HG02943 (cell line): Measurements from ENCODE around the gene CYP2F1.
"Not testable (repeated sequence)": the region's sequence is repeated elsewhere in the genome, so short reads cannot be mapped to it uniquely, and the experiment has no call there.

Experiments
- ATAC-seq: cut with Tn5 transposase; IDR thresholded peaks from one replicate; pipeline ENCODE4 v1.9.1; 2021; ENCODE audit warnings: mild to moderate bottlenecking, low read depth, moderate library complexity; ENCODE audit not compliant: unreplicated experiment

Gene CYP2F1, protein sequence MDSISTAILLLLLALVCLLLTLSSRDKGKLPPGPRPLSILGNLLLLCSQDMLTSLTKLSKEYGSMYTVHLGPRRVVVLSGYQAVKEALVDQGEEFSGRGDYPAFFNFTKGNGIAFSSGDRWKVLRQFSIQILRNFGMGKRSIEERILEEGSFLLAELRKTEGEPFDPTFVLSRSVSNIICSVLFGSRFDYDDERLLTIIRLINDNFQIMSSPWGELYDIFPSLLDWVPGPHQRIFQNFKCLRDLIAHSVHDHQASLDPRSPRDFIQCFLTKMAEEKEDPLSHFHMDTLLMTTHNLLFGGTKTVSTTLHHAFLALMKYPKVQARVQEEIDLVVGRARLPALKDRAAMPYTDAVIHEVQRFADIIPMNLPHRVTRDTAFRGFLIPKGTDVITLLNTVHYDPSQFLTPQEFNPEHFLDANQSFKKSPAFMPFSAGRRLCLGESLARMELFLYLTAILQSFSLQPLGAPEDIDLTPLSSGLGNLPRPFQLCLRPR

DNA sequence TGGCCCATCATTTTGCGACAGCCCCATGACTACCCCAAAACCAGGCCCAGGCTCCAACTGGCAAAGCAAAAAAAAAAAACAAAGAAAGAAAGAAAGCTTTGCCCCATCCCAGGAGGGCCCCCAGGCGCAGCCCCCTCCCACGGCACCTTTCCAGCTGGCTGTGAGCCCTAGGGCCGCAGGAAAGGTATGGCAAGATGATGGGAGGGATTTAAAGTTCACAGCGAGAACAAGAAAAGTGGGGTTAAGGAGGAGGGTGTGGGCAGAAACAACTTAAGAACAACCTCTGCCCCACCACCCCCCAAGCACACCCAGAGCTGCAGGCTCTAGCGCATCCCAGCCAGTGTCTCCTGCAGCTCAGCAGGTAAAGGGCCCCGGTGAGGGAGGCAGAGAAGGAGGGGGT is at the start of gene CYP2F1:
Gene CYP2F1 (plus strand): TSS at position 301 of the 400 bp plus-strand sequence. CDS start 1,757 bp downstream, outside the sequence.
- ATAC-seq, result no peak

DNA sequence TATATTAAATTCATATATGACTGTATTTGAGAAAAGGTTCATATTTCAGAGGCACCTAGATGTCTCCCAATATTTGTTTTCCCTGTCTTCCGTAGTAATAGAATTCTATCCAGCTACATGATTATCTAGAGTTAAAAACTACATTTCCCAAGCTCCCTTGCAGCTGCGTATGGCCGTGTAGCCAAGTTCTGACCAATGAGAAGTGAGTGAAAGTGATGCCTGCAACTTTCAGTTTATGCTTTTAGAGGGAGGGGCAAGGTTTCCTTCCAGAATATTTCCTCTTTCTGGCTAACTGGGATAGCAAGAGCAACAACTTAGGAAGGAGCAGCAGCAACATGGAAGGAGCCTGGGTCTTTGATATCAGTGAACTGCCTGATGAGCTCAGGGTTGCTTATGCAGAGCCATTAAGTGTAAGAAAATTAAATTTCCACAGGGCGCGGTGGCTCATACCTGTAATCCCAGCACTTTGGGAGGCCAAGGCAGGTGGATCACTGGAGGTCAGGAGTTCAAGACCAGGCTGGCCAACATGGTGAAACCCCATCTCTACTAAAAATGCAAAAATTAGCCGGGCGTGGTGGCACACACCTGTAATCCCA is 49.2 kb upstream of the CYP2F1 start:
- no peak for ATAC-seq

DNA sequence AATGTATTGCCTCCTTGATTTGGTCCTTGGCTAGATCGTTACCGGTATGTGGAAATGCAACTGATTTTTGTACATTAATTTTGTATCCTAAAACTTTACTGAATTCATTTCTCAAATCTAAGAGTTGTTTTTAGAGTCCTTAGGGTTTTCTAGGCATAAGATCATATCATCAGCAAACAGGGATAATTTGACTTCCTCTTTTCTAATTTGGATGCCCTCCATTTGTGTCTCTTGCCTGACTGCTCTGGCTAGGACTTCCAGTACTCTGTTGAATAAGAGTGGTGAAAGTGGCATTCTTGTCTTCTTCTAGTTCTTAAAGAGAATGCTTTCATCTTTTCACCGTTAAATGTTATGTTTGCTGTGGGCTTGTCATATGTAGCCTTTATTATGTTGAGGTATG is 37.9 kb upstream of the CYP2F1 start:
- no peak for ATAC-seq

DNA sequence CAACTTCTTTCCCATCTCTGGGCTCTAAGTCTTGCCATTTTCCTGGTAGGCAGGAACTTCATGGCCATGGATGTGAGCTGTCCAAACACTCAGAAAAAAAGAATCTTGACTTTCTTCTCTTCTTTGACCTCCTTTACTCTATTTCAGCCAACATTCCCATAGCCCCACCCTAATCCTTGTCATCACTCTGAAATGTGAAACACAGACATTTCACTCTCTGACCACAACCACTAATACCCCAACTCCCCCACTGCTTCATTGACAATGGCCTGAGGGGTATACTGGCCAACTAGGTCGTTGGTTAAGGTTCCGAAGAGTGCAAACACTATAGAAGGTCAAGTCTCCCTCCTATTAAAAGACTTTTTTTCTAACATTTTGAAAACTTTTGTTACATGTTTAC is 30.7 kb upstream of the CYP2F1 start:
- ATAC-seq, result no peak

DNA sequence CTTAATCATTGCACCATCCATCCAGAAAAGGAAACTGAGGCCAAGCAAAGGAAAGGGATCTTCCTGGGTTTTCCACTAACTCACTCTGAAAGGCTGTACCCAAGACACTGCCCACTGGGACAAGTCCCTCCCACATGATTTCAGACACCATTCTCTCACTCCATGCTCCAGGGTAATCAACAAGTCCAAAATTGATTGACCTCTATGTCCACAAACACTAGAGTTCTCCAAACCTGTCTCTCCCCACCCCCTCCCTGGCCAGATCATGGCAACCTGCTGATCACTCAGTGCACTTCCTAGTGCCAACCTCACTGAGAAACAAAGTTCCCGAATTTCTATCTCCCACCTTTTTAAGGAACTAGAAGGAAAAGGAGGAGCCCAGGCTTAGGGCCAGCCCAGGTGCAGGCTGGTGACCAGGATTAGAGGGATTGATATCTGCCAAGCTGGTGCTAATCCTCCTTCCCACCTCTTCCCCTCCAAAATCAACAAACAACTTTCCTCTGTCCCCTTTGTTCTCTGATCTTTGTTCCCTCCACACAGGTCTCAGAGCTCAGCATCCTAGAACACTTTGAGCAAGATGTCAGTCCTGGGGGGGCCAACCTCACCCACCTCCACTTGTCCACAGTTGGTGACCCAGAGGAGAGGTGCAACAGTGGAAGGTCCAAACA is 28.4 kb upstream of the CYP2F1 start:
- no peak for ATAC-seq

DNA sequence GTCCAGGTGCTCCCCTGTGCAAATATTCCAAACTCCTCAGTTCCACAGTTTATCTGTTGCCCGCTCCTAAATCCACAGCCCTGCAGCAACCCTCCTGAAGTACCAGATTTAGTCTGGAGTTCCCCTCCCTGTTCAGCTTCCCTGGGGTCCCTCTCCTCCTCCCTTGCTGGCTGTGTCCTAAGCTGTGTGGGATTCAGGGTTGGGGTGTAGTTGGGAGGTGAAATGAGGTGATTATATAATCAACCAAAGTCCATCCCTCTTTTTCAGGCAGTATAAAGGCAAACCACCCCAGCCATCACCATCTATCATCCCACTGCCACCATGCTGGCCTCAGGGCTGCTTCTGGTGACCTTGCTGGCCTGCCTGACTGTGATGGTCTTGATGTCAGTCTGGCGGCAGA is 26.1 kb upstream of the CYP2F1 start, which contains the start of gene CYP2A13:
Gene CYP2A13 (plus strand): TSS at position 301 of the 400 bp plus-strand sequence. CDS start 21 bp downstream, at position 322.
- no peak for ATAC-seq

DNA sequence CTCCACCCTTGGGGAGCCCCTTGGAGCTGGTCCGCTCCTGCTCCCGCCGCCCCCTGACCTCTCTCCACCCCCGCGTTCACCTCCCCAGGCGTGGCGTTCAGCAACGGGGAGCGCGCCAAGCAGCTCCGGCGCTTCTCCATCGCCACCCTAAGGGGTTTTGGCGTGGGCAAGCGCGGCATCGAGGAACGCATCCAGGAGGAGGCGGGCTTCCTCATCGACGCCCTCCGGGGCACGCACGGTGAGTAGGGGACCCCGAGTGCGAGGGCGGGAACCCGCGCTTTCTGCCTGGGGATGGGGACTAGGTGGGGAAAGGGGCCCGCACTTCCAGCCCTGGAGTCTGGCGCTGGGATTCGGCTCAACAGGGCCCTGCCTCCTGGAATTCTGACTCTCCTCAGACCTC is 24.3 kb upstream of the CYP2F1 start:
- ATAC-seq, result no peak

DNA sequence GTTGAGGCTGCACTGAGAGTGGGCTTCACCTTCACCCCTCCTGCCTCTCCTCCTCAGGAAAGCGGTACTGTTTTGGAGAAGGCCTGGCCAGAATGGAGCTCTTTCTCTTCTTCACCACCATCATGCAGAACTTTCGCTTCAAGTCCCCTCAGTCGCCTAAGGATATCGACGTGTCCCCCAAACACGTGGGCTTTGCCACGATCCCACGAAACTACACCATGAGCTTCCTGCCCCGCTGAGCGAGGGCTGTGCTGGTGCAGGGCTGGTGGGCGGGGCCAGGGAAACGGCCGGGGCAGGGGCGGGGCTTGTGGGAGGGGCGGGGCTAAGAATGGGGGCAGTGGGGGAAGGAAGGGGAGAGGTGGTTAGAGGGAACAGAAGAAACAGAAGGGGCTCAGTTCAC is 18.5 kb upstream of the CYP2F1 start:
- ATAC-seq, result no peak

DNA sequence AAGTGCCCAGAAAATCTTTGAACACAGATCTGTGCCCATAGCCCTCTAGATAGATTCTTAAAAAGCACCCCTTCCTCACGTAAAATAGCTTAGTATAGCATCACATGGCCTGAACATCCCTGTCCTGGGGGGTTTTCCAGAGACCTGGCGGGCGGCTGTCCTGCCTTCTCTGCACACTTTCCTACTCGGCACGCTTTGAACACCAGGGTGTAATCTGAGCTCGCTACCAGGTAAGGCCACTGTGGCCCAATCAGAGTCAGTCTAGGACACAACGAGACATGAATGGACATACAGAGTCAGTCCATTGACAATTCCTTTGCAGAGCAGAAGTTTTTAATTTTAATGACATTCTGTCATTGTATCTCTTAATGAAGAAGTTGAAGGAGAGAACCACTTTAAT is 17.9 kb upstream of the CYP2F1 start:
- no peak for ATAC-seq

DNA sequence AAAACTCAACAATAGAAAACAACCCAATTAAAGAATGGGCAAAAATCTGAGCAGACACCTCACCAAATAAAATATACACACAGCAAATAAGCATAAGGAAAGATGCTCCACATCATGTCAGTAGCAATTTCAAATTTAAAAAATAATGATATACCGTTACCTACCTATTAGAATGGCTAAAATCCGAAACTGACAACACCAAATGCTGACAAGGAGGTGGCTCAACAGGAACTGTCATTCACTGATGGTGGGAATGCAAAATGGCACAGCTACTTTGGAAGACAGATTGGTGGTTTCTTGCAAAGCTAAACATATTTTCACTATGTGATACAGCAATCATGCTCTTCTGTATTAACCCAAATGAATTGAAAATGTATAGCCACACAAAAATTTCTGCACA is 16.9 kb upstream of the CYP2F1 start:
- ATAC-seq, result no peak

DNA sequence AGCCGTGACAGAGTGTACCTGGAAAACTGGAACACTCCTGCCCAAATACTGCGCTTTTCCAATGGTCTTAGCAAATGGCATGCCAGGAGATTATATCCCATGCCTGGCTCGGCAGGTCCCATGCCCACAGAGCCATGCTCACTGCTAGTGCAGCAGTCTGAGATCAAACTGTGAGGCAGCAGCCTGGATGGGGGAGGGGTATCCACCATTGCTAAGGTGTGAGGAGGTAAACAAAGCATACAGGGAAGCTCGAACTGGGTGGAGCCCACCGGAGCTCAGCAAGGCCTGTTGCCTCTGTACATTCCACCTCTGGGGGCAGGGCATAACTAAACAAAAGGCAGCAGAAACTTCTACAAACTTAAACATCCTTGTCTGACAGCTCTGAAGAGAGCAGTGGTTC is 15.5 kb upstream of the CYP2F1 start:
- no peak for ATAC-seq

DNA sequence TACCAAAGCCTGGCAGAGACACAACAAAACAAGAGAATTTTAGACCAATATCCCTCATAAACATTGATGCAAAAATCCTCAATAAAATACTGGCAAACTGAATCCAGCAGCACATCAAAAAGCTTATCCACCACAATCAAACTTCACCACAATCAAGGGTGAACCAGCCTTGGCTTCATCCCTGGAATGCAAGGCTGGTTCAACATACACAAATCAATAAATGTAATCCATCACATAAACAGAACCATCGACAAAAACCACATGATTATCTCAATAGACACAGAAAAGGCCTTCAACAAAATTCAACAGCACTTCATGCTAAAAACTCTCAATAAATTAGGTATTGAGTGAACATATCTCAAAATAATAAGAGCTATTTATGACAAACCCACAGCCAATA is 12.0 kb upstream of the CYP2F1 start:
- ATAC-seq, result not testable (repeated sequence)

DNA sequence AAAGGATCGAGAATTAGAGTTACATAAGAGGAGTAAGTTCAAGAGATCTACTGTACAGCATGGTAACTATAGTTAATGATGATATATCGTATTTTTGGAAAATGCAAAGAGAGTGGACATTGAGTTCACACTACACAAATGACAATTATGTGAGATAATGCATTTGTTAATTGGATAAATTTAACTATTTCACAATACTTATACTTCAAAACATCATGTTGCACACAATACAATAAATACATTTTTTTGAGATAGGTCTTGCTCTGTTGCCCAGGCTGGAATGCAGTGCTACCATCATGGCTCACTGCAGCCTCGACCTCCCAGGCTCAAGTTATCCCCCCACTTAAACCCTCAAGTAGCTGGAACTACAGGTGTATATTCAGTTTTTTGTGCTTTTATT is 8.1 kb upstream of the CYP2F1 start:
- ATAC-seq, result no peak

DNA sequence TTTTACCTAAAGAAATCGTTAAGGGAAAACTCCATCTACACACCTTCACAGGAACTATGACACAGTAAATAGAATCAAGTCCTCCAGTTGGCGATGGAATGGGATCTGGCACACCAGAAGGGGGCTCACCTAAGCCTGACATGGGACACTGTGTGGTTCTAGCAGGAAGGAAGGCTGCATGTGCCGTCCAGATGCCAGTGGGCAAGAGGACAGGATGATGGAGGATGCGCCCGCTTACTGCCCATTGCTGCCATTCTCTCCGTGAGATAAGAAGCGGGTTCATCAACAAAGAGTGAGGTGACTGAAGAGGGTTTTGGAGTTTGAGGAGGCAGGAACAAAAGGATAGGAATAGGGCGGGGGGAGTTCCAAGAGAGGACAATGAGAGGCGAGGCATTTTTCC is 2.9 kb upstream of the CYP2F1 start:
- no peak for ATAC-seq

DNA sequence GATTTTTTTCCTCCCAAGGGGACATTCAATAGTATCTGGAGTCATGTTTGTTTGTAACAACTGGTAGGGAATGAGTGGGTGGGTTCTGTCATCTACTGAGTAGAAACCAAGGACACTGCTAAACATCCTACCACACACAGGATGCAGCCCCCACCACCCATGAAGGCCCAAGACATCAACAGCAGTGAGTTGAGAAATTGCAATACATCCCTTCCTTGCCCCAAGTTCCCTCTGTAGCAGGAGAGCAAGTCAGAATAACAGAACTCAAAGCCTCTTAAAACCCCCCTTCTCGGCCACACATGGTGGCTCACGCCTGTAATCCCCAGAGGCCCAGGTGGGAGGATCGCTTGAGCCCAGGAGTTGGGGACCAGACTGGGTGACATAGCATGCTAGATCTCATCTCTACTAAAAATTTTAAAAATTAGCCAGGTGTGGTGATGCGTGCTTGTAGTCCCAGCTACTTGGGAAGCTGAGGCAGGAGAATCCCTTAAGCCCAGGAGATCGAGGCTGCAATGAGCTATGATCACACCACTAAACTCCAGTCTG is 2.4 kb upstream of the CYP2F1 start:
- no peak for ATAC-seq

DNA sequence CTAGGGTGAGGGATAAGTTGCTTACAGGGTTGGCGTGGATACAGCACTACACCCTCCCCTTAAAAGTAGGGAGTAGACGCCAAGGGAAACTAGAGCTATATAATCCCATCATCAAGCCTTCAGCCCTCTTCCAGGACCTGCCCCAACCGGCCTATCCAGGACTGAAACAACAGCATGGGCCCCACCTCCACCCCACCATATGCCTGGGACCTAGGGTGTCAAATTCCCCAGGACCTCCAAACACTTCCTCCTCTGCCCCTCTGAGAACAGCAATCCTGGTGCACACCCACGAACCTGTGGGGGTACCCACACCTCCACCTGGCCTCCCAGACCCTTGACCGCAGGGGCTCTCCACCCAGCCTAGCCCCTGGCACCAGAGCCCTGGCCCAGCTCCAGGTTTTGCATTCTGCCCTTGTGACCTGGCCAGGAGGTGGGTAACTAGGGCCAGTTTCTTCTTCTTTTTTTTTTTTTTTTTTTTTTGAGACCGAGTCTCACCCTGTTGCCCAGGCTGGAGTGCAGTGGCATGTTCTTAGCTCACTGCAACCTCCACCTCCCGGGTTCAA is 1.4 kb upstream of the CYP2F1 start:
- no peak for ATAC-seq

DNA sequence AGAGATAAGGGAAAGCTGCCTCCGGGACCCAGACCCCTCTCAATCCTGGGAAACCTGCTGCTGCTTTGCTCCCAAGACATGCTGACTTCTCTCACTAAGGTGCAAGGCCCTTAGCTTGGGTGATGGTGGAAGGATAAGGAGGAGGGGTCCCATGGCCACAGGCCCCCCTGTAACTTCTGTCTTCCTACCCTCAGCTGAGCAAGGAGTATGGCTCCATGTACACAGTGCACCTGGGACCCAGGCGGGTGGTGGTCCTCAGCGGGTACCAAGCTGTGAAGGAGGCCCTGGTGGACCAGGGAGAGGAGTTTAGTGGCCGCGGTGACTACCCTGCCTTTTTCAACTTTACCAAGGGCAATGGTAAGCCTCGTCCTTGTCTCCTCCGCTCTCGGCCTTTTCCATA is 2.0 kb downstream of the CYP2F1 start:
- ATAC-seq, result no peak

DNA sequence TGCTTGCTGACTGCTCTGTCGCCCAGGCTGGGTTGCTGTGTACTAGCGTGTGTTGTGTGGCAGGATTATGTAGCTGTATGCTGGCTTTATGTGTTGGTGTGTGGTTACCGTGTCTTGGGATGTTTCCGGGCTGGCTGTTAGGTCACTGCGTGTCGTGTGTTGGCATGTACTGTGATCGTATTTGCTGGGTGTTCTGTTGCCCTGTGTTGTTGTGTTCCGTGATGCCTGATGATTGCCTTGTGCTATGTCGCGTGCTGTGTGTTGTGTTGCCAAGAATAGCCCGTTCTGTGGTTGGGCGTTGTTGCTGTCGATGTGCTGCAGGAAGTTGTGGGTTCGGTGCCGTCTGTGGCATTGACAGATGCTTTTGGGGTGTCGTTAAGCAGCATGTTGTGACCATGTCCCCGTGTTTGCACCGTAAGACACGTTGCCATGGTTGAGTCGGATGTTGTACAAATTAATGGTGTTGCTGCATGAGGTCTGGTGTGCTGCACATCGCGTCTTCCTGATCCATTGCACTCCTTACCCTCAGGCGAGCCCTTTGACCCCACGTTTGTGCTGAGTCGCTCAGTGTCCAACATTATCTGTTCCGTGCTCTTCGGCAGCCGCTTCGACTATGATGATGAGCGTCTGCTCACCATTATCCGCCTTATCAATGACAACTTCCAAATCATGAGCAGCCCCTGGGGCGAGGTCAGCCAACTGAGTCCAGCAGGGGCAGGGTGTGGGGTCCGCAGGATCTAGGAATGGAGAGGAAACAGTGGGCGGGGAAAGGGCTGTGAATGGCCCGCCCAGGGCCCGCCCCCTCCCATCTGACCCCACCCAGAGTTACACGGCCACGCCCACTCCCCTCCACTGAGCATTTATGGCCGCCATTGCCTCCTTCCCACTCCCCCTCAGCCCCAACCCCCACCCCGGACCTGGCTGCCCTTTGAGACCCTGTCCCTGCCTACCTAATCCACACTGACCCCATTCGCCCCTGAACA is 7.0 kb downstream of the CYP2F1 start:
- ATAC-seq, result not testable (repeated sequence)

DNA sequence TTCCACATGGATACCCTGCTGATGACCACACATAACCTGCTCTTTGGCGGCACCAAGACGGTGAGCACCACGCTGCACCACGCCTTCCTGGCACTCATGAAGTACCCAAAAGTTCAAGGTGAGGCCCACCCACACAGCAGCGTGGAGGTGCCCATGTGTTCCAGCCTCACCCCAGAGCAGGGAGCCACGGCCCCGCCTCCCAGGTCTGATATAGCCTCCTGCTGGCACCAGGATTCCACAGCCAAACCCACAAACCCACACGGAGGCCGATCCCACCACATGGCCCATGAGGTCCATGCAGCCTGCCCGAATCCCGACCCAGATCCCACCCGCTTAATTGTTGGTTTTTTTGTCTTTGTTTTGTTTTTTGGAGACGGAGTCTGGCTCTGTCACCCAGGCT is 8.6 kb downstream of the CYP2F1 start:
- not testable (repeated sequence) for ATAC-seq
